HFF-Myc (cell line): Measurements from ENCODE around the gene CCDC51.
"Not testable (repeated sequence)": the region's sequence is repeated elsewhere in the genome, so short reads cannot be mapped to it uniquely, and the experiment has no call there.

Experiments used
- DNase-seq: peaks from one replicate; pipeline ENCODE4 v3.0.0-alpha.2; 2011; ENCODE audit warnings: low read depth; ENCODE audit errors: extremely low read depth
- H3K4me3 ChIP-seq: replicated peaks from 2 replicates; pipeline ENCODE4 v1.5.1; 2011; ENCODE audit warnings: low read depth, mild to moderate bottlenecking, control low read depth, low read length
- TF ChIP-seq, protein P1 (sequence below): IDR thresholded peaks from 2 replicates; pipeline ENCODE4 v1.5.1; 2012; ENCODE audit warnings: mild to moderate bottlenecking, low read depth, low read length, control low read depth; ENCODE audit errors: missing control alignments

The CCDC51 gene

DNA sequence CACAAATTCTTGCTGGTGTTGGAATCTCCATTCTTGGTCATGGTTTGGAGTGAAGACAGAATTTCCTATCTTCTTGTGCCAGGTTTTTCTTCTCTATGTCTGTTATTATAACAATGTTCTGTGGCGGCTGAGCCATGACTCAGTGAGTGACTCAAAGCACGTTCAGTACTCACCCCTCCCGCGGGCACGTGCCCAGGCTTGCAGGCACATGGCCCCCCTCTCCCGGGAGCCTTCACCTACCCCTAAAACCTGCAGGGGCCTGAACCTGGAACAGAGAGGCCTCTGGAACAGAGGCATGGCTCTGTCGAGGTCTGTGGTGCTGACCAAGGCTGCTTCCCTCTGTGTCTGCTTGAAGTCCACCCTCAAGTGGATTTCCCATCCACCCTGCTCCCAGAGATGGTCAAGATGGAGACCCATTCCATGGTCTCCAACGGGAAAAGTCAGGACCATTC lies 37.6 kb downstream of the CCDC51 start:
- TF ChIP-seq, protein P1, sequence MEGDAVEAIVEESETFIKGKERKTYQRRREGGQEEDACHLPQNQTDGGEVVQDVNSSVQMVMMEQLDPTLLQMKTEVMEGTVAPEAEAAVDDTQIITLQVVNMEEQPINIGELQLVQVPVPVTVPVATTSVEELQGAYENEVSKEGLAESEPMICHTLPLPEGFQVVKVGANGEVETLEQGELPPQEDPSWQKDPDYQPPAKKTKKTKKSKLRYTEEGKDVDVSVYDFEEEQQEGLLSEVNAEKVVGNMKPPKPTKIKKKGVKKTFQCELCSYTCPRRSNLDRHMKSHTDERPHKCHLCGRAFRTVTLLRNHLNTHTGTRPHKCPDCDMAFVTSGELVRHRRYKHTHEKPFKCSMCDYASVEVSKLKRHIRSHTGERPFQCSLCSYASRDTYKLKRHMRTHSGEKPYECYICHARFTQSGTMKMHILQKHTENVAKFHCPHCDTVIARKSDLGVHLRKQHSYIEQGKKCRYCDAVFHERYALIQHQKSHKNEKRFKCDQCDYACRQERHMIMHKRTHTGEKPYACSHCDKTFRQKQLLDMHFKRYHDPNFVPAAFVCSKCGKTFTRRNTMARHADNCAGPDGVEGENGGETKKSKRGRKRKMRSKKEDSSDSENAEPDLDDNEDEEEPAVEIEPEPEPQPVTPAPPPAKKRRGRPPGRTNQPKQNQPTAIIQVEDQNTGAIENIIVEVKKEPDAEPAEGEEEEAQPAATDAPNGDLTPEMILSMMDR = no peak
- no peak overlapping the region for H3K4me3 ChIP-seq
- peak; percentile 46 for DNase-seq

DNA sequence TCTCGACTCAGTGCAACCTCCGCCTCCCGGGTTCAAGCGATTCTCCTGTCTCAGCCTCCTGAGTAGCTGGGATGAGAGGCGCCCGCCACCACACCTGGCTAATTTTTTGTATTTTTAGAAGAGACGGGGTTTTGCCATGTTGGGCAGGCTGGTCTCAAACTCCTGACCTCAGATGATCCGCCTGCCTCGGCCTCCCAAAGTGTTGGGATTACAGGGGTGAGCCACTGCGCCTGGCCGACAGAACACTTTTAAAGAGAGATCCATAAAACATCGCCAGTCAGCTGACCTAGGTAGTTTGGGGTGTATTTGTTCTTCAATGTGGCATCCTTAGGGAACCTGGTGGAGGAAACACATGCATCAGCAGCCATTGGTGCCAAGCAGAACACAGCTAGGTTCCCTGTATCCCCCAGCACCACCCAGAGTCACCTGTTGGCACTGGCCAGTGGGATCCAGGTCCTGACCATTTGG lies 38.5 kb downstream of the CCDC51 start:
- not testable (repeated sequence) for H3K4me3 ChIP-seq, DNase-seq

DNA sequence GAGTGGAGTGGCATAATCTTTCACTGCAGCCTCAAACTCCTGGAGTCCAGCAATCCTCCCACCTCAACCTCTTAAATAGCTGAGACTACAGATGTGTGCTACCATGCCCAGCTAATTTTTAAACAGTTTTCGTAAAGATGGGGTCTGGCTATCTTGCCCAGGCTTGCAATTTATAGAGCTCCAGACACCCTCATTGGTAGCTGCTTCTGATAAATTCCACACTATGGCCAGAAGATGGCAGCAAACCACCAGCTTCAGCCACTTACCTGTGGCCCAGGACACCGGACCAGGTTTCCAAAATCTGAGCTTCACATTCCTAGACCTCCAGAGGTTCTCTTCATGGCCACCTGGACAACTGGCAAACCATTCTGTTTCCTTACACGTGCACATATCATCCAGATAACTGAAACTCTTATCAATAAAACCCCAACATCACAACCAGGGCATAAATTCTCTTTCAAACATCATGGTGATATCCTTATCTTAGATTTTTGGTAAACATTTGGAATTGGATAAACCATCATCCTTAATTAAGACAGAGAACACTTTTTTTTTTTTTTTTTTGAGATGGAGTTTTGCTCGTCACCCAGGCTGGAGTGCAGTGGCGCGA lies 39.0 kb downstream of the CCDC51 start:
- H3K4me3 ChIP-seq = no peak overlapping the region
- DNase-seq = peak; percentile 21

DNA sequence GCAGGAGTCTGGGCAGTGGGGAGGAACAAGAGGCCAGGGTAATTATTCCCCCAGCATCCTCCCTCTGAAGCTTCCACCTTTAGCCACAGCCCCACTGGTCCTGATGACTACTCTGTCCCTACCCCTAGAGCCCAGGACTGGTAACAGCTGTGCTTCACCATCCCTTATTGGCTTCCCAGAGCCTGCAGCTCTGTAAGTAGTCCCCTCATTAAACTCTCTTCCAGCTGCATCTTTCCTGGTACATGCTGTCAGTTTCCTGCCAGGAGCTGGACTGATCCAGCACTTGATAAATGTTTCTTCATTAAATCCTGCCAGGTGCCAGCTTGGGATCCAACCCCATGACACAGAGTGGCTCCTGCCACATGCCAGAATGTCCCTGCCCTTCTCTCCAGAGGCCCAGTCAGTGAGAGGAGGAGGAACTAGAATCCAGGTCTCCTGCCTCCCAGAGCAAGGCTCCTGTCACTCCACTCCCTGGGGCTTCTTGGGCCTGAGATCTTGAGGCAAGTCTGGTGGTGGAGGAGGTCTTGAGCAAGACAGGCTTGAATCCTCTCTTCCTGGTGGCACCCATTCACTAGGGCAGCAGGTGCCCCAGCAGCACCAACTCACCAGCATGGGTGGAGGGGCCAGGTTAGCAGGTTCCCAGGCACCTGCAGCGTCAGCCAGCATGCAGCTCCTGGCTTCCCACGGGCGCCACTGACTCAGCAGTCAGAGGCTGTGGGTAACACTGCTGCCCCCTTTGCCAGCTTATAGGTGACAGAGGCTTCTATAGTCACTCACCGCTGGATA lies 40.3 kb downstream of the CCDC51 start:
- H3K4me3 ChIP-seq = no peak overlapping the region
- DNase-seq = no peak
- TF ChIP-seq, protein P1 = no peak

More for the DNA sequence above, 39.0 kb downstream of the CCDC51 start:
- TF ChIP-seq, protein P1 = peak; percentile 57

DNA sequence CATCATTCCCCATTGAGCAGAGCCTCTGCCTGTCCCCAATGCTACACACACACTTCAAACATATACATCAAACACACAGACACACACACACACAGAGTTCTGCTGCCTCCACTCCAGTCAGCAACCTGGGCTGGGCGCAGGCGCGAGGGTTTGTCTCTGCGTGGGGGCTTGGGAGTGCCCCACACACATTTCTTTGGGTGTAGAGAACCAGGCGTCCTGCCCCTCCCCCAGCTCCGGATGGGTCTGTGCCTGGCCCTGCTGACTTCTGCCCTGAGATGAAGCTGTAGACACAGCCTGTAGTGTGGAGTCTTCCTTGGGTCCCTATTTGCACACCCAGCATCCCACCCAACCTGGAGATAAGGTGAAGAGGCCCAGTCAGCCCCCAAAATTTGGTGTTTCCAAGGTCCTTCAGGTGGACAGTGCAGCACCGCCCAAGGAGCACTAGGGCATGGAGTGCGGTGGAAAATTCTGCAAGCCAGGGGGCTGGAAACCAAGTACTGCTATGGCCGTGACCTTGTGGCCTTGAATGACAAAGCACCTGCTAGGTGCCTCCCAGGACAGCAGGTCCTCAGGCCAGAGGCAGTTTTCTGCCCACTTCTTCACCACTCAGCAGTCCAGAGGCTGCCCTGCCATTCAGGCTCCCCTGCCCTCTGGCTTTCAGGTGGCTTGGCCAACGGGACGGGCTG lies 41.1 kb downstream of the CCDC51 start:
- TF ChIP-seq, protein P1 = no peak
- no peak for DNase-seq
- H3K4me3 ChIP-seq = no peak overlapping the region

DNA sequence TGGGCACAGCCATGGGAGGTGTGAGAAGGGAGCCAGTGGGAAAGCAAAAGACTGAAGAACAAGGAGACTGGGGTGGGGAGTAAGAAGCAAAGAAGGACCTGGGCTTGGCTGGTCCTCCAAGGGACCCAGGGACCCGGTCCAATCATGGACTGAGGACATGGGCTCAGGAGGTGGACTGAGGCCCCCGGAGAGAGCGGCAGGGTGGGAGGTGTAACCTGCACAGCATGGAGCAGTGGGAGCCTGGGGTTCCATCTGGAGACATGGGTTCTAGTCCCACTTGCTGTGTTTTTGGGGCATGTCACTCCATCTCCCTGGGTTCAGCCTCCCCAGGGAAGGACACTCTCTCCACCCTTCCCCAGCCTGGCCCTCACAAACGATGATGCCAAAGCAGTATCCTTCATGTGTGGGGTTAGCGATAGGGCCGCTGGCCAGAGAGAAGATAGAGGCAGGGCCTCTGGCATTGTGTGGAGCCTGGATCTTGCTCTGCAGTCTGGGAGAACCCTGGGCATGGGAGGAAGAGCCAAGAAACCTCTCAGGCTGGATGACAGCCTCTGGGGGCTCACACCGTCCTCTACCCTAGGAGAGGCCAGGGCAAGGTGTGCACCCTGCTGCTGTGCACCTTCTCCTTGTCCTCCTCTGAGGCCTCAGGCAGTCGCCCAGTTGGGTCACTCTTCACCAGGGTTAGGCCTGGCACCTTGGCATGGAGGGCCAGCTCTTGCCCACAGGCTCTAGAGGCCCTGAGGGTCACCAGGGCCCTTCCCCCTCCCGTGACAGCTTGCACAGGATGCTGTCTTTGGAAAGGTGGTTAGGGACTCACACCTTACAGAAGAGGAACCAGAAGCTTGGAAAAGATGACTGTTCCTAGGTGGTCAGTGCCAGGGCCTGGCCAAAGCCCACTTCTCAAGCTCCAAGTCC lies 41.9 kb downstream of the CCDC51 start:
- no peak for DNase-seq
- TF ChIP-seq, protein P1 = no peak
- H3K4me3 ChIP-seq = no peak overlapping the region
